GM12878 (cell line): ENCODE results near the gene TMEM11. TPM values are rescaled to one million over a fixed set of nuclear protein-coding genes. Genes with fewer than 3 reads are reported as not detected.

Experiments used
- ATAC-seq: fragments of 200-7000 bp; cut with Tn5 transposase; 3 replicates; pipeline ENCODE4 v1.9.1; 2020; ENCODE audit warnings: mild to moderate bottlenecking, moderate library complexity
- BruUV-seq: library from RNA; stranded (reverse); fragments of 400-500 nt; replicated peaks from 2 replicates; lab custom pipeline; 2021; lab: Mats Ljungman, UMichigan
- CTCF ChIA-PET: fragments of 300-600 bp; sonication (Branson Sonifier 250); formaldehyde crosslinking; extraction: SDS; loops from one replicate; lab custom pipeline; 2021; ENCODE audit warnings: inconsistent platforms; lab: Yijun Ruan, JAX
- POLR2A ChIA-PET: fragments of 350-600 bp; formaldehyde crosslinking; extraction: SDS; loops from one replicate; lab custom pipeline; 2021; ENCODE audit warnings: inconsistent platforms; lab: Charles Lee
- RAD21 ChIA-PET: fragments of 300-600 bp; sonication (Branson Sonifier 250); formaldehyde crosslinking; loops from one replicate; lab custom pipeline; 2023; ENCODE audit warnings: antibody characterized with exemption; ENCODE audit not compliant: unreplicated experiment; lab: Charles Lee
- SMC1A ChIA-PET: fragments of 300-600 bp; sonication (Branson Sonifier 250); formaldehyde crosslinking; loops from one replicate; lab custom pipeline; 2023; ENCODE audit not compliant: unreplicated experiment, uncharacterized antibody; lab: Charles Lee
- DNase-seq: peaks from one replicate; pipeline ENCODE4 v3.0.0-alpha.2; 2011; ENCODE audit warnings: low read depth, low spot score
- FAIRE-seq: peaks from 3 replicates; lab custom pipeline; 2011; peaks lifted over from hg19 to GRCh38; lab: Jason Lieb, UNC
- H2AFZ ChIP-seq: 2 replicates; pipeline ENCODE4 v1.6.0; 2011; ENCODE audit warnings: low read depth, low read length, control low read depth; ENCODE audit not compliant: control insufficient read depth
- H3K27ac ChIP-seq: 2 replicates; pipeline ENCODE4 v1.5.1; 2011; ENCODE audit warnings: control low read depth; ENCODE audit not compliant: control insufficient read depth, insufficient read depth
- H3K27me3 ChIP-seq, 2 experiments: replicated peaks in 1 of 2; 2 replicates each; pipeline versions ENCODE4 v1.6.0 to v1.6.1; 2011; ENCODE audit warnings: low read length in 1 of 2; ENCODE audit not compliant: control insufficient read depth in 2 of 2, insufficient read depth in 2 of 2
- H3K36me3 ChIP-seq, 2 experiments: 2 replicates each; pipeline ENCODE4 v1.5.1; 2011; ENCODE audit warnings: low read length in 1 of 2; ENCODE audit not compliant: control insufficient read depth in 2 of 2, insufficient read depth in 2 of 2
- H3K4me1 ChIP-seq: 2 replicates; pipeline ENCODE4 v1.6.1; 2011; ENCODE audit warnings: mild to moderate bottlenecking, low read length, moderate library complexity, mixed read lengths; ENCODE audit not compliant: control insufficient read depth, insufficient read depth
- H3K4me2 ChIP-seq: 2 replicates; pipeline ENCODE4 v1.6.0; 2011; ENCODE audit warnings: control low read depth; ENCODE audit not compliant: control insufficient read depth, insufficient read depth
- H3K4me3 ChIP-seq: fragments of 200-600 bp; sonication (generic); 2 replicates; pipeline ENCODE4 v1.5.1; 2016
- H3K79me2 ChIP-seq: 2 replicates; pipeline ENCODE4 v1.6.0; 2011; ENCODE audit warnings: low read length; ENCODE audit not compliant: control insufficient read depth, insufficient read depth
- H3K9ac ChIP-seq: 2 replicates; pipeline ENCODE4 v1.8.0; 2011; ENCODE audit warnings: low read length, control low read depth, mixed read lengths; ENCODE audit not compliant: control insufficient read depth, insufficient read depth
- H3K9me3 ChIP-seq: replicated peaks from 3 replicates; pipeline ENCODE4 v1.5.1; 2011; ENCODE audit warnings: mild to moderate bottlenecking, low read length; ENCODE audit not compliant: control insufficient read depth, insufficient read depth
- H4K20me1 ChIP-seq: 2 replicates; pipeline ENCODE4 v1.6.0; 2011; ENCODE audit not compliant: control insufficient read depth, insufficient read depth
- IRF4 ChIP-seq: IDR thresholded peaks from 2 replicates; pipeline ENCODE4 v1.6.1; 2011; ENCODE audit warnings: low read depth, low read length
- KAT2A ChIP-seq: conservative IDR thresholded peaks from 2 replicates; pipeline ENCODE4 v1.6.1; 2011; ENCODE audit warnings: low read depth, low read length; ENCODE audit not compliant: control insufficient read depth
- NR2C1 ChIP-seq: fragments of 450-650 bp; IDR thresholded peaks from 2 replicates; pipeline ENCODE4 v1.6.1; 2017; ENCODE audit warnings: antibody characterized with exemption, mild to moderate bottlenecking, moderate library complexity
- POLR2AphosphoS5 ChIP-seq: IDR thresholded peaks from 2 replicates; pipeline ENCODE4 v1.6.1; 2011; ENCODE audit warnings: mild to moderate bottlenecking, low read length, inconsistent platforms
- WGBS: methylation state at CpG from one replicate; pipeline ENCODE4 v1.1.6; 2016; ENCODE audit warnings: low lambda C conversion rate; ENCODE audit not compliant: insufficient replicate concordance, insufficient coverage; ENCODE audit errors: missing lambda C conversion rate; 5-methylcytosine and 5-hydroxymethylcytosine counted together
- in situ Hi-C: fragments of 300-500 bp; cut with MboI; formaldehyde crosslinking; loops from 9 replicates; pipeline ENCODE4 v1.14.3; 2018; ENCODE audit warnings: mixed read lengths
- intact Hi-C: fragments of 100-400 bp; cut with micrococcal nuclease; formaldehyde crosslinking; loops from one replicate; pipeline ENCODE4 v1.14.2; 2022; ENCODE audit not compliant: unreplicated experiment
- polyA plus RNA-seq, 11 experiments: library from polyadenylated mRNA; depleted of rRNA in 4 of 11; unstranded in 6 of 11; stranded (reverse) in 5 of 11; fragments of >200 nt; fragmentation: Nextera tagmentation in 4 of 11; fragmentation: Illumina TruSeq in 1 of 11; extraction: Ambion mirVana in 4 of 11; extraction: Trizol in 1 of 11; gene quantifications; 1 replicate in 1 of 11; 2 replicates in 10 of 11; pipeline versions ENCODE4 v1.2.1 to v1.2.3, GENCODE V29; 2011 to 2016; ENCODE audit warnings: inconsistent platforms in 2 of 11, missing spikeins in 2 of 11, low read depth in 1 of 11
- total RNA-seq, 4 experiments: library from RNA; depleted of rRNA in 3 of 4; stranded (reverse); fragments of >200 nt in 3 of 4; fragmentation: Illumina TruSeq in 1 of 4; extraction: Trizol in 1 of 4; gene quantifications; 2 replicates each; pipeline versions ENCODE4 v1.2.1 to v1.2.3, GENCODE V29; 2013 to 2021

The TMEM11 gene
- total and polyA plus RNA-seq, 10 of the 15 experiments (the other 5 are each of a cell fraction or from before 2014, with no cell fraction given) = 14.4 to 63.4 (median 27.2) TPM

- ChIA-PET POLR2A (no interaction called here), RAD21 (no interaction called here), CTCF (no interaction called here), SMC1A (no interaction called here)
- in situ Hi-C loops = no loop called here
- FAIRE-seq = no peak
- Histone ChIP-seq H3K4me1 (no peaks in the 10 kb centered on the region), H2AFZ (no peak overlapping the region), H3K4me2 (no peak overlapping the region), H3K27me3 (no peaks in the 10 kb centered on the region), H3K4me3 (no peak overlapping the region), H3K36me3 (no peaks in the 10 kb centered on the region; a peak in 1 of 4 replicates), H3K79me2 (no peaks in the 10 kb centered on the region; the same call in 1 of the 2 replicates), H3K9ac (no peak overlapping the region), H3K27ac (no peak overlapping the region), H3K9me3 (no peaks in the 10 kb centered on the region), H4K20me1 (no peaks in the 10 kb centered on the region)
- no TSS peak for BruUV-seq
- TF ChIP-seq NR2C1 (no peak), IRF4 (no peak), KAT2A (no peak)
- ATAC-seq = no peak
- 97% methylated on average over 6 of the region's 6 CpGs for WGBS
- intact Hi-C loops = no loop called here
- no peak for DNase-seq
These were observed 9.1 kb upstream of the TMEM11 start for GRCh38 chr17:21223086-21223485.

- ChIA-PET POLR2A (no interaction called here), RAD21 (no interaction called here)
- H3K9ac ChIP-seq = no peak overlapping the region
These were observed 4.9 kb upstream of the TMEM11 start for GRCh38 chr17:21218831-21219380.

More at GRCh38 chr17:21218831-21219380, 4.9 kb upstream of the TMEM11 start:
- TF ChIP-seq POLR2AphosphoS5 = no peak
- no peaks in the 10 kb centered on the region for H3K9me3 ChIP-seq
- no peak overlapping the region for H2AFZ ChIP-seq
- no peak for FAIRE-seq
- in situ Hi-C loops (loop anchor here (5.0 kb wide), 1 partner anchor 98 kb away; no protein-coding TSS in a partner anchor), intact Hi-C loops (no loop called here)
- H3K4me3 ChIP-seq = no peak overlapping the region
- ChIA-PET CTCF (no interaction called here), SMC1A (no interaction called here)
- H4K20me1 ChIP-seq = no peaks in the 10 kb centered on the region
- H3K4me1 ChIP-seq = no peaks in the 10 kb centered on the region; the same call in 1 of the 2 replicates
- peaks cover 16% of the 10 kb centered on the region for H3K79me2 ChIP-seq
- no TSS peak for BruUV-seq
- H3K27me3 ChIP-seq = no peaks in the 10 kb centered on the region
- no peak overlapping the region for H3K27ac ChIP-seq
- no peak for ATAC-seq
- no peak overlapping the region for H3K4me2 ChIP-seq
- no peaks in the 10 kb centered on the region; a peak in 1 of 4 replicates for H3K36me3 ChIP-seq
- DNase-seq = no peak
- 97% methylated on average over 3 of the region's 3 CpGs for WGBS
